Sigmoid colon (tissue), 4 donors: ENCODE measurements around the gene NEMP1.

Experiments used
- CTCF ChIP-seq, 4 experiments: fragments of 450-650 bp in 3 of 4; fragments of 200-600 bp in 1 of 4; IDR thresholded peaks; one replicate each; pipeline ENCODE4 v1.5.1; 2016 to 2019; ENCODE audit warnings: antibody characterized with exemption in 4 of 4, mild to moderate bottlenecking in 3 of 4, moderate library complexity in 2 of 4
- POLR2AphosphoS5 ChIP-seq, 4 donors: sonication (generic); formaldehyde crosslinking; IDR thresholded peaks; one replicate each; pipeline ENCODE4 v1.6.1; 2017; ENCODE audit warnings: antibody characterized with exemption in 4 of 4

GRCh38 chr12:57127726-57128518, 49.3 kb upstream of the NEMP1 start, which contains the start of gene LRP1:
- TF ChIP-seq POLR2AphosphoS5 (IDR thresholded peaks at IDR 0.05) (peak; percentile 90 to 96 (median 94)), CTCF (IDR thresholded peaks at IDR 0.05) (no peak)
